Cortex of kidney (tissue), 1 donor: ENCODE data around the gene ZNF423.

Source experiments
- DNase-seq: peaks from one replicate; lab custom pipeline; 2025; lab: John Stamatoyannopoulos, UW

ZNF423 gene

DNA sequence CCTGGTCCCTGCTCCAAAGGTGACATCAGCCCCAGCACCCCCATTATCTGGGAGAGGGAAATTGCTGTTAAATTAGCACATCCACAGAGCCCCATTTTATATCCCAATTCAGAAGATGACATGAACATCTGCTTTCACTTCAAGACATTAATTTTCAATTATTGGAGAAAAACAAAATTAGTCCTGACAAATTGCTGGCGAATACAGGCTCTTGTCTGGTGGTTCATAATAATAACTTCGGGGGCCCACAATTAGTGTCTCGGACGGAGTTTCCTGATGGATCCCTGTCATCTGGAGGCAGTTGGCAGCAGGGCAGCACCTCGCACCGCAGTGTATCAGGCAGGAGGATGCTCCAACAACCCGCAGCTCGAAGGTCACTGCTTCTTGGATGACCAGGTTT is 7.4 kb downstream of the ZNF423 start:
- DNase-seq: no peak

DNA sequence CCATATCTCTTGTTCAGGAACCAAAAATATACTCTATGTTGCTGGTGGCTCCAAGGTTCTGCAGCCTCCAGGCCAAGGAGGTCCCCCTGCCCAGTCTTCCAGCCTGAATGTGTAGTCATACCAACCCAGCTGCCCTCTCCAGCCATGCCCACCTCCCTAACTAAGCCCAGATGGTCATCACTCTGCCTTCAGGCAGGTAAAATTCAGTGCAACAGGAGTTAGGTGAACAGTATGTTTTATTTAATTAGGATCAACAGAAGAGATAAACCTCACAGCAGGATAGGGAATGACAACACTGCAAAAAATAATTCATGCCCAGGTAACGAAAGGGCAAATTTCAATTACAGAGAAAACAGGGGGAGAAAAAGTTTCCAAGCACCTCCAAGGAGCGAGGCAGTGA is 9.1 kb downstream of the ZNF423 start:
- no peak for DNase-seq

GRCh38 chr16:49844359-49844758 is 11.6 kb downstream of the ZNF423 start:
- DNase-seq: no peak

GRCh38 chr16:49843758-49844157 is 12.2 kb downstream of the ZNF423 start:
- no peak for DNase-seq

DNA sequence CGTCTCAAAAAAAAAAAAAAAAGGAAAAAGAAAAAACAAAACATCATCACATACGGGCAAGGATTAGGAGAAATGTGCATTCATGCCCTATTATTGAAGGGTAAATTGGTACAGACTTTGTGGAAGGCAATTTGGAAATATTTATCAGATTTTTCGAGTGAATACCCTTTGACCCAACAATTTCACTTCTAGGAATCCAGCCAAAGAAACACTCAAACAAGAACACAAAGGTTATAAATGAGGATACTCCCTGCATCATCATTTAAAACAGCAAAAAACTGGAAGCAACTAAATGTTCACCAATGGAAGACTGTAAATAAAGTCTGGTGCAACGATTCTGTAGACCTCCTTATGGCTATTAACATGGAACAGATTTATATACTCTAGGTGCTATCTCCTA is 12.9 kb downstream of the ZNF423 start:
- DNase-seq: no peak

DNA sequence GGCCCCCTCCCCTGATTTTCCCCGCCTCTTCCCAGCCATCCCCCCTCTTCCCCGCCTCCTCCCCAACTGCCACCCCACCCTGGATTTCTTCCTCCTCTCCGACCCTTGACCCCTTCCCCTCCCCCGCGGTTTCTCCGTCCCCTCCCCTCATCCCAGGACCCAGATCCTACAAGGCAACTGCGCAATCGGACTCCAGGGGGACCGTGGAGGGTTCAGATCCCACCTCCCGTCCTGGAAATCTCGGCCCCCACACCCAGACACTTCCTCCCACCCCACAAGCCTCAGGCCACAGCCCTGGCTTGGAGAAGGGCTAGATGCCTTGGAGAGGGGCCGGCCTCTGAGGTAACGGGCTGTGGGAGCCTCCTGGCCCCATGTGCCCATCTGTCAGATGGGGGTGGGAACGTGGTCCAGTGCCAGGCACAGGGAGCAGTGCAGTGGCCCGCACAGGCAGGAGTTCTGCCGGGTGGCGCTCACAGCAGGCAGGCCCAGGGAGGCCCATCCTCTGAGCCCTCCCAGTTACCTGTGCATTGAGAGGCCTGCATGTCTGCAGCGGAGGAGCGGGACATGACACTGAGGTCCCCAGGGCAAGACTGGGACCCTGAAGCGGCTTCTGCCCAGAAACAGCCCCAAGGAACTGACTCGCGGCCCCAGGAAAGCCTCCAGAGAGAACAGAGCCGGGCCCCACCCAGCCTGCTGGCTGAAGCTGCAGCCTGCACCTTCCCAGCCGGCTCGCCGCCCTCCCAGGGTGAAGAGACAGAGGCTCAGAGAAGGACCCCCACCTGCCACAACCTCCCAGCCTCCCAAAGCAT is 16.7 kb downstream of the ZNF423 start:
- no peak for DNase-seq

GRCh38 chr16:49838441-49839016 is 17.4 kb downstream of the ZNF423 start:
- DNase-seq: no peak

DNA sequence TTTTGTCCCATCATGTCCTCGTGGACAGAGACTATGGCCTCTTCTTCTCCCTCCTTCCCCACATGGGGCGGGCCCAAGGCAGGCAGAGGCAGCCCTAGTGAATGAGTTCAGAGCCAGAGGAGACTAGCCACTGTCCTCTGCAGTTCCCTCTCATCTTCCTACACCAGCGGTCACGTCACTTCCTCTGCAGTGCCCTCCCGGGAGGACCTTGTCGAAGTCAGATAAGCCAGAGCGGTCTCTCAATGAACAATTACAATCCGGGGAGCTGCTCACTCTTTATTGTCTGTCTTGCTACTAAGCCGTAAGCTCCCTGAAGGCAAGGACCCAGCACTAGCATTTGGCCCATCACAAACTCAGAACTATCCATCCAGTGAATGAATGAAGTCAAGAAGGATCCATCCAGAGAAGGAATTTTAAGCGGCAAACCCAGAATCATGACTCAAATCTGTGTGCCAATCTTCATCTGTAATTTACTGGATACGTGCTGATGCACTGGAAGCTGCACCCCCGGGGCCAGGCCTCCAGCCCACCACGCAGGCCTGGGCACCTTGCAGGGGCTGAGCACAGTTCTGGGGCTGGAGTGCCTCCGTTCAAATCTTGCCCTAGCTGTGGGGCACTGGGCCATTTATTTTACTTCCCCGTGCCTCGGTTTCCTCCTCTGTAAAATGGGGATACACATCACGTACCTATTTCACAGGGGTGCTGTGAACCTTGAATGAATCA is 18.1 kb downstream of the ZNF423 start:
- no peak for DNase-seq

DNA sequence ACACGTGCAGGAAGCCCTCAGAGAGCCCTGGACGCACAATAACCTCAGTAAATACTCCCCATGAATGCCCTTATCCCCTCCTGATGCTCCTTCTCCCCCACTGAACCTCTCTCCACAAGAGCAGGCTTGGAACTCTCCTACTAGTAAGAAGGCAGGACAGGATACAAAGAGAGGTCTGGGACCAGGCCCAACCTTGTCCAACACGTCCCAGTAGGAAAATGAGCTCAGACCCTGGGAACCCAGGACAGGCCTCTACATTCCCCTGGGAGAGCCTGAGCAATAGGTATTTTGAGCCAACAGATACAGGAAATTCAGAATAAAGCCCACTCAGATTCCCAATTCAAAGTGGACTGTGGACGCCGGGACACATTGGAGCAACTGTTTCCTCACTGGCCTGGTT is 19.2 kb downstream of the ZNF423 start:
- DNase-seq: no peak

GRCh38 chr16:49836218-49836617 is 19.7 kb downstream of the ZNF423 start:
- no peak for DNase-seq

DNA sequence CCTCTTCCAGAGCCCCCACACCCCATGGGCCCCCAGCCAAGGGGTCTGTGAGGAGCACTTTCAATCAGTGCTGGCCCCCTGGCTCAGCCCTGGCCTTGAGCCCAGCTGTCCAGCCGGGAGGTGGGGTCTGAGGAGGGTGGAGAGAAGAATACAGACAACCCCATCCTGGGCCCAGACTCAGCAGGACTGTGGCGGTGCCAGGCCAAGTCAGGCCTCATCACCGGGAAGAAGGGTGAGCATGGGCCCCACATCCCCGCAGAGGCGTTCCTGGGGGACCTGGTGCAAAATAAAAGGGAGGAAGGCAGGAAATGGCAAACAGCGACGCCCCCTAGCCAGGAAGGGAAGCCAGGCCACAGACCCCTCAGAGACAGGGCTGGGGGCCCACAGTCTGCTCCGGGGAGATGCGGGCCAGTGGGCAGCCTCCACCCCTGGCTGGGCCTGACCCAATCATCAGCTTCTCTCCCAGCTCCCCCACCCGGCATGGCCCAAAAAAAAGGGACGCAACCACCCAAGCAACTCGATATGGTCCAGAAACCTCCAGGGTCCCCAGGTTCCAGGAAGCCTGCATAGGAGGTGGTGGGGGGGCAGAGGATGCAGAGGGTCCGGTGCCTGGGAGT is 20.6 kb downstream of the ZNF423 start:
- DNase-seq: no peak

- DNase-seq: no peak
Measured at GRCh38 chr16:49834531-49835151, 21.3 kb downstream of the ZNF423 start.

DNA sequence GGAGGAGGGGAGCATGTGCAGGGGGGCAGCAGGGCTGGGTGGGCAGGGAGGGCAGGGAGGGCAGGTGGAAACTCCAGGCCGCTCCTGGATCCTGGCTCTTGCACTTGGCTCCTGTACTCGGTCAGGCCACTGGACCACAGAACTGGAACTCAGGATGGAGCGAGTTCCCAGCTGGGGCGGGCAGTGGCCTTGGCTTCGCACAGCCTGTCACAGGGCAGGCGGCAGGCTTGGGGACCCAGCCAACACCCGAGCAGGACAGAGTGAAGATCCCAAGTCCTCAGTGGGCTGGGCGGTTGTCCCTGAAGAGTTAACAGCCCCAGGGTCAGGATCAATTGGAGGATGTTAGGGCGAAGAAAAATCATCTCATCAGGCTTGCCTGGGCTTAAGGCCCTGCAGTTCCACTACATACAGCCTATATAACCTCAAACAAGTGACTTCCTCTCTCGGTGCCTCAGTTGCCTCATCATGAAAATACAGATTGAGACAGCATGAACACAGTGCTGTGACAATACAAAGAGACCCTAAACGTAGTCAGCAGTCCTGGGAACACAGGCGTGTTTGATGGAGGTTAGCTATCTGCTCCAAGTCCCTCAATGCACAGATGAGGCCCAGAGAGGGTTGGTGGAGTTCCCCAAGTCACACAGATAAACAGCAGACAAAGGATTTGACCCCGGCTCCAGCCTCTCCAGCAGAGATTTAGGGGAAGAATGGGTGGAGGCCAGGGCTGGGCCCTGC is 21.9 kb downstream of the ZNF423 start:
- DNase-seq: no peak

- no peak for DNase-seq
Measured at GRCh38 chr16:49833085-49833484, 22.8 kb downstream of the ZNF423 start.

DNA sequence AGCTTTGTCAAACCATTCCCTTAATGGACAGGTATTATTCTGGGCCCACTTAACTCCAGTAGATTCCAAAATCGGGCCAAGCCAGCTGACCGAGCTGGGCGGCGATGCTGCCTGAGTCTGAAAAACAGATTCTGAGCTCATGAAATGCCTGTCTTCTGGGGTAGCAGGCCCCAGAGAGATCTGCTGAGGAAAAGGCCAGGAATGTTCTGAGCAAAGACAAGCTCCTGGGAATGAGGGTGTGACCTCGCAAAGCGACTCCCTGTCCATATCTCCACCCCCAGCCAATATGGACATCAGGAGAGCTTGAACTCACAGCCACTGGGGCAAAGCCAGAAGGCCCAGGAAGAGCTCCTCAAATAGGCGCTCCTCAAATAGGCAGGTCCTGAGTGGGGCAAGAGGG is 23.7 kb downstream of the ZNF423 start:
- DNase-seq: no peak

DNA sequence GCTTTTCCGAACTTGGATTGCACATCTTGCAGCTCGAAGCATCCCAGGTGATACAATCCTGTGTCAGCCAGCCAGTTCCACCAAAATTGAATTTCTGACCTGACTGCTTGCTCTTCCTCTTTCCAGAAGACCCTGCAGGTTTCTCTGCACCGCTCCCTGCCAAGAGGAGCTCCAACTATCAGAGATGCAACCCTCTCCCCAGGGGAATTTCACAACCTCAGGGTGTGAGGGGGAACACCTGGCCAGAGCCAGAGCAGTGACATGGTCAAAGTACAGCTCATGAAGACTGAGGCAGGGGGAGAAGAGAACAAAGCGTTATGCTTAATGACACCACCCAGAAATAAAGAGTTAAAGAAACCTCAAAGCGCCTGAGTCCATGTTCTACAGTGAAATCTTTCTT is 25.0 kb downstream of the ZNF423 start:
- no peak for DNase-seq

GRCh38 chr16:49828533-49829267 is 27.2 kb downstream of the ZNF423 start:
- no peak for DNase-seq

GRCh38 chr16:49827805-49828438 is 28.0 kb downstream of the ZNF423 start:
- DNase-seq: no peak

DNA sequence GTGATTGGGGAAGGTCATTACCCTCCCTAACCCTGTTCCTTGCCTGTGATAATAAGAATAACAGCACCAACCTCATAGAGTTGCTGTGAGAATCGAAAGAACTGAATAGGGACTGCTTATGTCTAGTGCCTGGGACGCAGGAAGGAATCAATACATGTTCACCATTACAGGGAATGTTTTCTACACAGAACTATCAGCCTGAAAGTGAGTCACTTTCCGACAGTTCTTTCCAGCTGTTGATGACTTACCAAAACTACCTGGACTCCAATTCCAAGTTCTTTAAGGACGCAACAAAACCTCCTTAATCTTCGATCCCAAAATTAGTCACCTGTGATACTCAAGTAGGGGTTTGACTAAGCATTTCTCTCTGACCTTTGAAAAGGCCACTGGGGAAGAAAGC is 29.4 kb downstream of the ZNF423 start:
- DNase-seq: no peak

- DNase-seq: no peak
Measured at GRCh38 chr16:49825041-49825440, 30.9 kb downstream of the ZNF423 start.
